ENCODE results near the gene MRPL10.
A peak's percentile ranks its signal among the peaks of the same experiment; 100 is the strongest.

Gene MRPL10

DNA sequence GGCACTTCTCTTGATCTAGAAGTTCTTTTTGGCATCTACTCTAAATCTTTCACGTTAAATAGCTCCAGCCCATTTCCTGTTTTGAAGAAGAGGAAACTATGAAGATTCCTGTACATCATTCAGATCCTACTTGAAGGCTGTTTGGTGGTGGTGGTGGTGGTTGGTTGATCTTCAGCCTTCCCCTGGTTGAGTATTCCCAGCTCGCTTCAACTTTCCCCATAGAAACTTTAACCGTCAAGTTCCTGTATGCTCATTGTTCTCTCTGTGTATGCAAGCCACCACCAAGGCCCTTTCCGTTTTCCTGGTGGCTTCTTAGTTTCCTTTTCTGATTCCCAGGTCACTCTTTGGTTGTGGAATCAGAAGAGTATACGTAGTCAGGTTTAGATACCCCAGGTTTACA lies 3.4 kb upstream of the MRPL10 start:
- Histone ChIP-seq H3K36me3 (ENCODE audit: low read length) (no peaks in the 10 kb centered on the region), H3K9me3 (ENCODE audit: insufficient read depth, low read length) (no peaks in the 10 kb centered on the region), H3K27me3 (ENCODE audit: low read length) (no peaks in the 10 kb centered on the region), H3K79me2 (ENCODE audit: insufficient read depth, low read length) (peaks cover 14% of the 10 kb centered on the region), H3K27ac (ENCODE audit: low read depth, low read length) (no peak overlapping the region), H4K20me1 (ENCODE audit: low read depth, low read length) (no peaks in the 10 kb centered on the region), H3K9ac (ENCODE audit: low read length) (no peak overlapping the region), H3F3A (ENCODE audit: insufficient read depth) (no peaks in the 10 kb centered on the region), H3K9me2 (replicated peaks; ENCODE audit: insufficient read depth, low read length) (no peaks in the 10 kb centered on the region), H2AFZ (ENCODE audit: low read depth, low read length, severe bottlenecking) (no peak overlapping the region), H3K4me3 (ENCODE audit: insufficient read depth, low read length, poor library complexity, severe bottlenecking) (no peak overlapping the region), H3K4me2 (ENCODE audit: low read depth, low read length, poor library complexity, severe bottlenecking) (no peak overlapping the region)
- TF ChIP-seq, protein P1, sequence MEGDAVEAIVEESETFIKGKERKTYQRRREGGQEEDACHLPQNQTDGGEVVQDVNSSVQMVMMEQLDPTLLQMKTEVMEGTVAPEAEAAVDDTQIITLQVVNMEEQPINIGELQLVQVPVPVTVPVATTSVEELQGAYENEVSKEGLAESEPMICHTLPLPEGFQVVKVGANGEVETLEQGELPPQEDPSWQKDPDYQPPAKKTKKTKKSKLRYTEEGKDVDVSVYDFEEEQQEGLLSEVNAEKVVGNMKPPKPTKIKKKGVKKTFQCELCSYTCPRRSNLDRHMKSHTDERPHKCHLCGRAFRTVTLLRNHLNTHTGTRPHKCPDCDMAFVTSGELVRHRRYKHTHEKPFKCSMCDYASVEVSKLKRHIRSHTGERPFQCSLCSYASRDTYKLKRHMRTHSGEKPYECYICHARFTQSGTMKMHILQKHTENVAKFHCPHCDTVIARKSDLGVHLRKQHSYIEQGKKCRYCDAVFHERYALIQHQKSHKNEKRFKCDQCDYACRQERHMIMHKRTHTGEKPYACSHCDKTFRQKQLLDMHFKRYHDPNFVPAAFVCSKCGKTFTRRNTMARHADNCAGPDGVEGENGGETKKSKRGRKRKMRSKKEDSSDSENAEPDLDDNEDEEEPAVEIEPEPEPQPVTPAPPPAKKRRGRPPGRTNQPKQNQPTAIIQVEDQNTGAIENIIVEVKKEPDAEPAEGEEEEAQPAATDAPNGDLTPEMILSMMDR (IDR thresholded peaks at IDR 0.05; ENCODE audit: insufficient read depth, low read length, poor library complexity, severe bottlenecking): no peak
- no peak for TF ChIP-seq EZH2phosphoT487 (conservative IDR thresholded peaks at IDR 0.05; ENCODE audit: low read length)

DNA sequence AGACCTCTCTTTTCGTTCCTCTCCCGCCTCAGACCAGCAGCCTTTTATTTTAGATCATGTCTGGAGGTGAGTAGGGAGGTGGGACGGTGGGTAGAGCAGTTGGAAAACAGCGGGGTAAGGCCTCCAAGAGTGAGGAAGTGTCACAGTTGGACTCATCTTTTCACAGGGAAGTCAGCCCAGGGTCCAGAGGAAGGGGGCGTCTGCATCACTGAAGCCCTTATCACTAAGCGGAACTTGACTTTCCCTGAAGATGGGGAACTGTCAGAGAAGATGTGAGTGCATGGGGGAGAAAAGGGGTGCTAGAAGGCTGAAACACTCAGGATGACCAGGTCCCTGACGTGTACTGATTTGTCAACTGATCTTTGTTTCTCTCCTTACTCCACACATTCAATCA lies 590 bp upstream of the MRPL10 start:
- H3K79me2 ChIP-seq (ENCODE audit: insufficient read depth, low read length): peaks cover 14% of the 10 kb centered on the region
- no peaks in the 10 kb centered on the region for H3K9me3 ChIP-seq (ENCODE audit: insufficient read depth, low read length)
- H2AFZ ChIP-seq (ENCODE audit: low read depth, low read length, severe bottlenecking): peak overlapping the region; percentile 83
- H3K27ac ChIP-seq (ENCODE audit: low read depth, low read length): no peak overlapping the region
- peak overlapping the region; percentile 82 for H3K4me3 ChIP-seq (ENCODE audit: insufficient read depth, low read length, poor library complexity, severe bottlenecking)
- TF ChIP-seq, protein P1 (IDR thresholded peaks at IDR 0.05; ENCODE audit: insufficient read depth, low read length, poor library complexity, severe bottlenecking): no peak
- no peak for TF ChIP-seq EZH2phosphoT487 (conservative IDR thresholded peaks at IDR 0.05; ENCODE audit: low read length)
- H4K20me1 ChIP-seq (ENCODE audit: low read depth, low read length): no peaks in the 10 kb centered on the region
- H3K9me2 ChIP-seq (replicated peaks; ENCODE audit: insufficient read depth, low read length): no peaks in the 10 kb centered on the region
- no peaks in the 10 kb centered on the region for H3K27me3 ChIP-seq (ENCODE audit: low read length)
- peak overlapping the region; percentile 78 for H3K9ac ChIP-seq (ENCODE audit: low read length)
- peak overlapping the region; percentile 99 for H3K4me2 ChIP-seq (ENCODE audit: low read depth, low read length, poor library complexity, severe bottlenecking)
- no peaks in the 10 kb centered on the region for H3F3A ChIP-seq (ENCODE audit: insufficient read depth)
- H3K36me3 ChIP-seq (ENCODE audit: low read length): peaks cover 2% of the 10 kb centered on the region; the same call in 1 of the 2 replicates

DNA sequence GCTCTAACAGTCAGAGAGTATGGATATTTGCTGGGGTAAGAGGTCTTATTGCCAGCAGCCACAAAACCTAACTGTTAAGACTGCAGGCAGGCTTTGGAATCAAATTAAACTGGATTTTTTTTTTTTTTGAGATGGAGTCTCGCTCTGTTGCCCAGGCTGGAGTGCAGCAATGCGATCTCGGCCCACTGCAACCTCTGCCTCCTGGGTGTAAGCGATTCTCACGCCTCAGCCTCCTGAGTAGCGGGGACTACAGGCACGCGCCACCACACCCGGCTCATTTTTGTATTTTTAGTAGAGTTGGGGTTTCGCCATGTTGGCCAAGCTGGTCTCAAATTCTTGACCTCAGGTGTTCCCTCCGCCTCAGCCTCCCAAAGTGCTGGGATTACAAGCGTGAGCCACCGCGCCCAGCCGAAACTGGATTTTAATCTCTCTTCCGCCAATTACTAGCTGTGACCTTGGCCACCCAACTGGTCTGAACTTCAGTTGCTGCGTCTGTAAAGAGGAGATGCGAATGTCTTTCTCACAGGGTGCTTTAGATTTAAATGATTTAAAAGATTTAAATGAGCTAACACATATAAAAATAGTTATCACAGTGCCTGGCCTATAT lies 842 bp downstream of the MRPL10 start:
- no peaks in the 10 kb centered on the region for H3K9me2 ChIP-seq (replicated peaks; ENCODE audit: insufficient read depth, low read length)
- H3K27ac ChIP-seq (ENCODE audit: low read depth, low read length): no peak overlapping the region
- H3K9me3 ChIP-seq (ENCODE audit: insufficient read depth, low read length): no peaks in the 10 kb centered on the region
- TF ChIP-seq EZH2phosphoT487 (conservative IDR thresholded peaks at IDR 0.05; ENCODE audit: low read length): no peak
- TF ChIP-seq, protein P1 (IDR thresholded peaks at IDR 0.05; ENCODE audit: insufficient read depth, low read length, poor library complexity, severe bottlenecking): no peak
- no peaks in the 10 kb centered on the region for H4K20me1 ChIP-seq (ENCODE audit: low read depth, low read length)
- no peaks in the 10 kb centered on the region for H3F3A ChIP-seq (ENCODE audit: insufficient read depth)
- H3K9ac ChIP-seq (ENCODE audit: low read length): peak overlapping the region; percentile 78
- no peak overlapping the region for H2AFZ ChIP-seq (ENCODE audit: low read depth, low read length, severe bottlenecking)
- H3K79me2 ChIP-seq (ENCODE audit: insufficient read depth, low read length): peaks cover 14% of the 10 kb centered on the region
- peak overlapping the region; percentile 99 for H3K4me2 ChIP-seq (ENCODE audit: low read depth, low read length, poor library complexity, severe bottlenecking)
- H3K36me3 ChIP-seq (ENCODE audit: low read length): peaks cover 2% of the 10 kb centered on the region; the same call in 1 of the 2 replicates
- no peaks in the 10 kb centered on the region for H3K27me3 ChIP-seq (ENCODE audit: low read length)
- H3K4me3 ChIP-seq (ENCODE audit: insufficient read depth, low read length, poor library complexity, severe bottlenecking): peak overlapping the region; percentile 82

Data from SU-DHL-6 (cell line).